ENCODE results near the gene PLXNB2. TPM values are rescaled to one million over a fixed set of nuclear protein-coding genes. Genes with fewer than 3 reads are reported as not detected.

PLXNB2 gene
- polyA plus RNA-seq, 3 donors: 38.2 to 368 (median 70.5) TPM

DNA sequence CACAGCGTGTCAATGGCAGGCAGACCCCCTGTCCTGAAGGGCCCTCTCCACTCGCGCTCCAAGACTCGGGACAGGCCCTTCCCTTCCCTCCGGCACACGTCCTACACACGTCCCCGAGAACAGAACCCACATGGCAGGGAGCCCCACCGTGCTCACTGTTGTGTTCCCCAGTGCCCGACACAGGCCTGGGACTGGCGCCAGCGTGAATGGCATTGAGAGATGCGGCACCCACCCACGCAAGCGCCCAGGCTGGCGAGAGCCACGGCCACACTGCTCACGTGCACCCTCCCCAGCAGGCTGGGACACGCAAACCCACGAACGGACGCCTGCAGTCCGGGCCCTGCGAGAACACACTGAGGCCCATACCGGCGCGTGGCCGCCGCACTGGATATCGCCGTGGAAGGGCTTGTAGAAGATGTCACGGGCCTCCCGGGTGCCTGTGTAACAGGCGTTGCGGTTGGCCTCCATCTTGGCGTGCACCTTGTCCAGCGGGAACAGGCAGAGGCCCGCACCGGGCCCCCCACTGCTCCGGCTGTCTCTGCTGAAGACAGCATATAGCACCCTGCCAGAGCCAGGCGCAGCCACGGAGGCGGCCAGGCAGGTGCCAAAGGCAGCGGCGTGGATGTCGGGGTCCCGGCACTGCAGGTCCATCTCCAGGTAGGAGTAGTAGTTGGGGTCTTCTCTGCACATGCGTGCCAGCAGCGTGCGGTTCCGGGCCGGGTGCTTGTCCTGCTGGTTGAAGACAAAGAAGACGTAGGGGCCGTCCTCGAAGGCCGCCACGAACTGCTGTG, 18.1 kb downstream of the PLXNB2 start:
- no peak overlapping the region for H3K9ac ChIP-seq (ENCODE audit: insufficient read depth, low read length, poor library complexity, severe bottlenecking)
- TF ChIP-seq, protein P1, sequence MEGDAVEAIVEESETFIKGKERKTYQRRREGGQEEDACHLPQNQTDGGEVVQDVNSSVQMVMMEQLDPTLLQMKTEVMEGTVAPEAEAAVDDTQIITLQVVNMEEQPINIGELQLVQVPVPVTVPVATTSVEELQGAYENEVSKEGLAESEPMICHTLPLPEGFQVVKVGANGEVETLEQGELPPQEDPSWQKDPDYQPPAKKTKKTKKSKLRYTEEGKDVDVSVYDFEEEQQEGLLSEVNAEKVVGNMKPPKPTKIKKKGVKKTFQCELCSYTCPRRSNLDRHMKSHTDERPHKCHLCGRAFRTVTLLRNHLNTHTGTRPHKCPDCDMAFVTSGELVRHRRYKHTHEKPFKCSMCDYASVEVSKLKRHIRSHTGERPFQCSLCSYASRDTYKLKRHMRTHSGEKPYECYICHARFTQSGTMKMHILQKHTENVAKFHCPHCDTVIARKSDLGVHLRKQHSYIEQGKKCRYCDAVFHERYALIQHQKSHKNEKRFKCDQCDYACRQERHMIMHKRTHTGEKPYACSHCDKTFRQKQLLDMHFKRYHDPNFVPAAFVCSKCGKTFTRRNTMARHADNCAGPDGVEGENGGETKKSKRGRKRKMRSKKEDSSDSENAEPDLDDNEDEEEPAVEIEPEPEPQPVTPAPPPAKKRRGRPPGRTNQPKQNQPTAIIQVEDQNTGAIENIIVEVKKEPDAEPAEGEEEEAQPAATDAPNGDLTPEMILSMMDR (IDR thresholded peaks at IDR 0.05): no peak
- no peak overlapping the region for H3K4me2 ChIP-seq (replicated peaks; ENCODE audit: extremely low read depth, low read length, poor library complexity, severe bottlenecking)
- H3K9me3 ChIP-seq (replicated peaks in 1 of 2; ENCODE audit: control insufficient read depth in 1 of 2, insufficient read depth in 1 of 2, low read length in 2 of 2): no peaks in the 10 kb centered on the region
- H3K9me3 Mint-ChIP-seq: no peaks in the 10 kb centered on the region
- peaks cover 82% of the 10 kb centered on the region in 2 donors for H3K36me3 ChIP-seq (replicated peaks in 1 of 2; ENCODE audit: control insufficient read depth in 1 of 2, insufficient read depth in 2 of 2, low read length in 2 of 2)
- H4K20me1 ChIP-seq (ENCODE audit: insufficient read depth, low read length): peaks cover 100% of the 10 kb centered on the region
- no peaks in the 10 kb centered on the region for H3K27me3 ChIP-seq (ENCODE audit: control insufficient read depth in 2 of 2, insufficient read depth in 2 of 2, low read length in 2 of 2)
- no peak overlapping the region for H3K27ac Mint-ChIP-seq
- H2AFZ ChIP-seq (ENCODE audit: insufficient read depth, low read depth, low read length, poor library complexity, severe bottlenecking): no peak overlapping the region
- intact Hi-C loops (cut with micrococcal nuclease): no loop called here
- H3K4me1 ChIP-seq (ENCODE audit: control insufficient read depth in 1 of 2, insufficient read depth in 2 of 2, low read length in 2 of 2): peaks cover 20 to 22% of the 10 kb centered on the region in 2 donors
- DNase-seq: no peak
- peaks cover 0 to 2% (median 0%) of the 10 kb centered on the region in 3 donors for H3K27me3 Mint-ChIP-seq (ENCODE audit: low read depth in 3 of 3)
- H3K27ac ChIP-seq (ENCODE audit: low read depth in 1 of 2, low read length in 2 of 2): no peak overlapping the region
- H3K79me2 ChIP-seq (ENCODE audit: insufficient read depth, low read length): peaks cover 83% of the 10 kb centered on the region
- no peak overlapping the region for H3K4me3 Mint-ChIP-seq
- no peak overlapping the region for H3K4me3 ChIP-seq (replicated peaks in 1 of 3; ENCODE audit: low read depth in 2 of 3, low read length in 3 of 3)
- 98% methylated on average over 53 of the region's 57 CpGs for WGBS (ENCODE audit: insufficient coverage)
- peaks cover 22% of the 10 kb centered on the region for H3K4me1 Mint-ChIP-seq
- H3K36me3 Mint-ChIP-seq: peaks cover 50 to 78% of the 10 kb centered on the region in 2 donors

DNA sequence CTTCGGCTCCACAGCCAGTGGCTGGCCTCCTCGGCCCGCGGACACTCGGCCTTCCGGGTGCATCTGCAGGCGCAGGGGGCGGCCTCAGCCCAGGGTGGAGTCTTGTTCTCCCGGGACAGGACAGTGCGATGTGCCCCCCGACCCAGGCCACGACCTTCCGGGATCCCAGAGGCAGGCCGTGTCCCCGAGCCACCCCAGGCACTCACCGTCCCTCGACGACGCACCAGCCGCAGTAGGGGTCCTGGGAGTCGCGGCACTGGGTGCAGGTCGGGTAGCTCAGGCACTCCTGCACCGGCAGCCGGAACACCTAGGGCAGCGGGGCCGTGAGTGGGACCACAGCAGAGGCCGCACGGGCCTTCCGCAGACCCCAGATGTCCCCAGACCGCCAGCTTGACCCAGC, 19.7 kb downstream of the PLXNB2 start:
- intact Hi-C loops (cut with micrococcal nuclease): no loop called here
- DNase-seq: no peak

More for the DNA sequence above, 19.7 kb downstream of the PLXNB2 start:
- Histone ChIP-seq H3K9me3 (replicated peaks in 1 of 2; ENCODE audit: control insufficient read depth in 1 of 2, insufficient read depth in 1 of 2, low read length in 2 of 2) (no peaks in the 10 kb centered on the region), H3K4me1 (ENCODE audit: control insufficient read depth in 1 of 2, insufficient read depth in 2 of 2, low read length in 2 of 2) (peaks cover 5 to 6% of the 10 kb centered on the region in 2 donors), H3K27me3 (ENCODE audit: control insufficient read depth in 2 of 2, insufficient read depth in 2 of 2, low read length in 2 of 2) (no peaks in the 10 kb centered on the region), H3K27ac (ENCODE audit: low read depth in 1 of 2, low read length in 2 of 2) (no peak overlapping the region), H3K4me2 (replicated peaks; ENCODE audit: extremely low read depth, low read length, poor library complexity, severe bottlenecking) (no peak overlapping the region), H3K79me2 (ENCODE audit: insufficient read depth, low read length) (peaks cover 67% of the 10 kb centered on the region), H4K20me1 (ENCODE audit: insufficient read depth, low read length) (peaks cover 100% of the 10 kb centered on the region), H3K9ac (ENCODE audit: insufficient read depth, low read length, poor library complexity, severe bottlenecking) (no peak overlapping the region), H3K36me3 (replicated peaks in 1 of 2; ENCODE audit: control insufficient read depth in 1 of 2, insufficient read depth in 2 of 2, low read length in 2 of 2) (peaks cover 87 to 93% of the 10 kb centered on the region in 2 donors), H3K4me3 (replicated peaks in 1 of 3; ENCODE audit: low read depth in 2 of 3, low read length in 3 of 3) (no peak overlapping the region), H2AFZ (ENCODE audit: insufficient read depth, low read depth, low read length, poor library complexity, severe bottlenecking) (no peak overlapping the region)
- 98% methylated on average over 31 of the region's 31 CpGs for WGBS (ENCODE audit: insufficient coverage)
- H3K36me3 Mint-ChIP-seq: peaks cover 52 to 83% of the 10 kb centered on the region in 2 donors
- H3K27ac Mint-ChIP-seq: no peak overlapping the region
- H3K9me3 Mint-ChIP-seq: no peaks in the 10 kb centered on the region
- peaks cover 11% of the 10 kb centered on the region for H3K4me1 Mint-ChIP-seq
- TF ChIP-seq, protein P1 (IDR thresholded peaks at IDR 0.05): no peak
- H3K27me3 Mint-ChIP-seq (ENCODE audit: low read depth in 3 of 3): peaks cover 0 to 2% (median 0%) of the 10 kb centered on the region in 3 donors
- H3K4me3 Mint-ChIP-seq: no peak overlapping the region
